Activated CD4-positive, alpha-beta T cell treated with anti-CD3 and anti-CD28 coated beads, Interleukin-2, amount 50 U/mL, for 1 hour (primary cell): ENCODE results near the gene DDHD1.
"Not testable (repeated sequence)": the region's sequence is repeated elsewhere in the genome, so short reads cannot be mapped to it uniquely, and the experiment has no call there.

Experiments
- DNase-seq: peaks from one replicate; pipeline ENCODE4 v3.0.0-alpha.2; 2020

DDHD1 gene

DNA sequence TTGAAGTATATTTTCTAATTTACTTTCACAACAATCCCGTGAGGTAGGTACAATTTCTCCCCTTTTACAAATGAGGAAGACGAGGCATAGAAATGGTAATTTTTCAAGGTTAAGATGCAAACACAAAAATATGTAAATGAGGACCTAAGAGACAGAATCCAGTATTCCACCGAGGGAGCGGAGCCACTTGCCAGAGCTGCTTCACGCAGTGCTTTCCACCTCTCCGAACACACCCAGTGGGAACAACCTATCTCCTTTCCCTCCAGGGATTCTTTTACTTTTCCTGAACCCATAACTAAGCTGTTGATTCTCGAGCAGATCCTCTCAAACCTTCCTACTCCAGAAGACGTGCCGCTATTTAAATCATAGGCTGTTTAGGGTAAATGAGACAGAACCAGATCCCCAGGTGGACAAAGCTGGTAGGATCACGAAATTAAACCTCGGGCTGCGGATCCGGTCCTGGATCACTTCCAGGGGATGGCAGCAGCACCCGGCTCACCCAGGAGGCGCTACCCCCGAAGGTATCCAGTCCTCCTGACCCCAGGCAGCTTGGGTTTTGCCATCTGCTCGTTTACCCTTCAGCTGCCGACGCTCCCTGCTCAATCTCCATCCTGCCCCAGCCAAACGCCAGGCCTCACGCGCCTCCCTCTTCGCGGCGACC is 1.5 kb downstream of the DDHD1 start:
- DNase-seq = peak; percentile 44

DNA sequence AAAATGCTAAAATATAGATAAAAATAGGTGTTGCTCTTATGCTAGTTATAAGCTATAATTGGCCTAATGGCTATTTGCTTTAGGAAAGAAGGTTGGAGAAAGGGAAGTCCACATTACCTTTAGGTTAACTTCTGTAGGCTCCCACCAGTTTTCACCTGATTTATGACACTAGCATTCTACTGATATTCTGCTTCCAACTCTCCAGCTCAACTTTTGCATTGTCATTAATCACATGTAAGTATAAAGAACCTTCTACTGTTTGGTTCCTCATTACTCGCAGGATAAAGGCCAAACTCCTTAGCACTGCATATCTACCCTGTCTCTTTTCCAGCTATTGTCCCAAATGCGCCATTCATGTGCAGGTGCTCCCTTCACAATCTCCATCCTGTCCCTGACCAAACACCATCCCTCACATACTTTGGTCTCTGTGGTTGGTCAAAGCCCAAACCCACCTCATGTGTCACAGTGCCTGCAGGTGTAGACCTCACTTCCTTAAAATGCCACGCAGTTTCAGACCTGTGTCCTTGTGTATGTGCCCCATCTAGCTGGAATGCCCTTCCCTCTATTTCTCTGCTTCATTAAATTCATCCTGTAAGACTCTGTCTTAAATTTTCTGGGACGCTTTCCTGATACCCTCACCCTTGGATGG is 3.3 kb downstream of the DDHD1 start:
- no peak for DNase-seq

DNA sequence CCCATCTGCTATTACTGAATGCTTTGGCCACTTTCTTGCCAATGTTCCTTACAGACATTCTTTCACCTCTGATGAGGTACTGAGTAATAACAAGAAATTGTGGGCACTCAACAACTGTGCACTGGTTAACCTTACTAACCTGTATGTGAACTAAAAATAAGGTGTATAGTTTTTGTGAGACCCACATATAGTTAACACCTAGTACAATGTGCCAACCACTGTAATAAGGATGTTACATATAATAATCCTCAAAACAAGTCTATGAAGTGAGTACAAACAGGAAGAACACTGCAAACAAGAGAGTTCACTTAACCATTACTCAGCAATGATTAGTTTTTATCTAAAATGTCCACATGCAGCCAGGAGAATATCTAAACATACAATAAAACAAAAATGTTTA is 4.5 kb downstream of the DDHD1 start:
- DNase-seq = no peak

DNA sequence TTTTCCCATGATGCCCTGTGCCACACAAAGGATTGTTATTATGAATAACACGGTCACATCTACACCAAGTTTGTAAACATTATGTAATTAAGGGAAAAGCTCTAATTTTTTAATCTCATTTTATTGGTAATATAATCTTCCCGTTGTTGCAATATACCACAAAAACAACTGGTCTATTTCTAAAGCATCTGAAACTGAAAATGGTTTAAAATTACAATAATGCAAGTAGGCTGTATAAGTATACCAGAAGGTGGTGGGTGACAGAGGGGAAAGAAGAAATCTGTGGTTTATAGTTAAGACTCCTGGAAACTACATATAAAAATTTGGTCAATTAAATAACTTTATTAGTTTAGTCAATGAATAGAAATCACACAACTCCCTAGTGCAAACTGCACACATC is 5.2 kb downstream of the DDHD1 start:
- no peak for DNase-seq

DNA sequence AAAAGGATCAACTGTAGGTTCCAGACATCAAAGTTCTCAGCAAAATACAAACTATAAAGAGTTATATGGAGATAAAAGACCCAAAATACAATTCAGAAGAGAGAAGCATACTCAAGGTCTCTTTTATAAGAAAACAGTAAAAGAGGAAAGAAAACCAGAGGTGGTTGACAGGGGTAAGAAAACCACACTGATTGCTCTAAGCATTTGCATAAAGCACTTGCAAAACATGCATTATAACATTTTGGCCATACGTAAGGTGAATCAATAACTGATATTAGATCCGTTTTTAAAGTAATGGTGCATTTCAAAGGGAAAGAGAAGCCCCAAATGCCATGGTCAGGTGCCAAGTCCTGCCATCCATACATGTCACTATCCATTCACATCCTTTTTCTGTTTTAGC is 5.9 kb downstream of the DDHD1 start:
- DNase-seq = no peak

DNA sequence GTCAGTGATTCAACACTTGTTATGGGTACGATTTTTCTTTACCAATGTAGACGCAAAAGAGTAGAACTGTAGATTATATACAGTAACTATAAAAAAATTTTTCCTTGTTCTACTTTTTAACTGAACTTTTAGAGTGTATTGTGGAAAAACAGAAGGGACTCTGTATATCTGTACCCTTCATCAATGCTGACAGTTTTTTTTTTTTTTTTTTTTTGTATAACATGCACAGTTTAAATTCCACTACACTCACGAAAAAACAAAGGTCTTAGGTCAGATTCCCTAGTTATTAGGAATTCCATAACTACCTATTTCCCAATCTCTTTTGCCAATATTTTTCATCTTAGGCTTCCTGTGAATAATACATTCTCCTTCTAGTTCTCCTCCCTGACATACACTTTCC is 6.4 kb downstream of the DDHD1 start:
- DNase-seq = no peak

DNA sequence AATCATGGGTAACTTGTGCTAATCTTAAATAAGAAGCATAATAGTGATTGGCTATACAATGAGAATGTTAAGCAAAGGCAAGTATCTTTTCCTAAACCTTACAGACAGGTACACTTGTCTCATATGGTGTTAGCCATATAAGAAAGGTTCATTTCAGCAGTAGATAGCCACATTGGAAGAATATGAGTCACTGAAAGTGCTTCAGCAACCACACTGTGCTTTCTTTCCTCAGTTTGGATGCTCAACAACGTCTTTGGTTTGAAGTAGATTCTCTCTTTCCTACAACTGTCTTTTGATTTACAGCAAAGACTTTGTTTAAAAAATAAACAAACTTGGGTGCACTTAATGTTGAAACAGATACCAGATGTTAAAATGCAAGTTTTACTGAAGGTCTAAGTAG is 8.9 kb downstream of the DDHD1 start:
- DNase-seq = no peak

DNA sequence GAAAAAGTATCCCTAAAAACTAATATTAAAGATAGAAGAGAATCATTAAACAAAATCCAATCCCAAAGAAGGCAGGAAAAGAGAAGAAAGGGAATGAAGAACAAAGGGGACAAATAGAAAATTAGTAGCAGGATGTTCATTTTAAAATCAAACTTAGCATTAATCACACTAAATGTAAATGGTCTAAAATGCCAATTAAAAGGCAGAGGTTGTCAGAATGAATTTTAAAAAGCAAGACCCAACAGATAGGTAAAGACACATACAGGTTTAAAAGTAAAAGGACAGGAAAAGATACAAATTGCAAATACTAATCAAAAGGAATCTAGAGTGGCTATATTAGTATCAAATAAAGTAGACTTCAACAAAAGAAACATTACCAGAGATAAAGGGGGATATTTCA is 12.5 kb downstream of the DDHD1 start:
- DNase-seq = no peak

DNA sequence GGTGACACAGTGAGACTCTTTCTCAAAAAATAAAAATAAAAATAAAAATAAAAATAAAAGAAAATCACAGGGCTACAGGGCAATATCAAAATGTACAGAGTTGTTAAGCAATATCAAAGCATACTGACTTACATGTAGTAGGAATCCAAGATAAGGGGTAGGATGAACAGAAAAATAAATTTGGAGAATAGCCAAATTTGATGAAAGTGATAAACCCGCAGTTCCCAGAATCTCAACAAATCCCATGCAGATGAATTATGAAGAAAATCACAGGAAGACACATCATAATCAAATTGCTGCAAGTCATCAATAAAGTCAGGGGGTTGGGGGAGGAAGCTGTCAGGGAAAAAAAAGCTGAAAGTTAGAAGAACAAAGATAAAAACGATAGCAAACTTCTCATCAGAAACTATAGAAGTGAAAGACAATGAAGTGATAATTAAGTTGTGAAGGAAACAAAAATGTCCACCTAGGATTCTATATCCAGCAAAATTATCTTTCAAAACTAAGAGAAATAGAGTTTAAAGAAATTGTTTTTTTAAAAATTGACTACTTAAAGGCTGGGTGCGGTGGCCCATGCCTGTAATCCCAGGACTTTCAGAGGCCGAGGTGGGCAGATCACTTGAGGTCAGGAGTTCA is 15.4 kb downstream of the DDHD1 start:
- DNase-seq = no peak

DNA sequence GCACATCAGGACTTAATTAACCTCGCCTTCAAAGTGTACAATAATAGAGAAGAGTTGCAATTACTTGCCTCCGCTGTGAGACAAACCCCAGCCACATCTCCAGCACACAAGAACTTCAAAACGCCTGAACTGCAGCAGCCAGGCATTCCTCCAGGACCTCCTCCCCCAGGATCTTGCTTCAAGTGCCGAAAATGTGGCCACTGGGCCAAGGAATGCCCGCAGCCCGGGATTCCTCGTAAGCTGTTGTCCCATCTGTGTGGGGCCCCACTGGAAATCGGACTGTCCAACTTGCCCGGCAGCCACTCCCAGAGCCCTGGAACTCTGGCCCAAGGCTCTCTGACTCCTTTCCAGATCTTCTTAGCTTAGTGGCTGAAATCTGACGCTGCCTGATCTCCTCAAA is 22.6 kb downstream of the DDHD1 start:
- DNase-seq = not testable (repeated sequence)

DNA sequence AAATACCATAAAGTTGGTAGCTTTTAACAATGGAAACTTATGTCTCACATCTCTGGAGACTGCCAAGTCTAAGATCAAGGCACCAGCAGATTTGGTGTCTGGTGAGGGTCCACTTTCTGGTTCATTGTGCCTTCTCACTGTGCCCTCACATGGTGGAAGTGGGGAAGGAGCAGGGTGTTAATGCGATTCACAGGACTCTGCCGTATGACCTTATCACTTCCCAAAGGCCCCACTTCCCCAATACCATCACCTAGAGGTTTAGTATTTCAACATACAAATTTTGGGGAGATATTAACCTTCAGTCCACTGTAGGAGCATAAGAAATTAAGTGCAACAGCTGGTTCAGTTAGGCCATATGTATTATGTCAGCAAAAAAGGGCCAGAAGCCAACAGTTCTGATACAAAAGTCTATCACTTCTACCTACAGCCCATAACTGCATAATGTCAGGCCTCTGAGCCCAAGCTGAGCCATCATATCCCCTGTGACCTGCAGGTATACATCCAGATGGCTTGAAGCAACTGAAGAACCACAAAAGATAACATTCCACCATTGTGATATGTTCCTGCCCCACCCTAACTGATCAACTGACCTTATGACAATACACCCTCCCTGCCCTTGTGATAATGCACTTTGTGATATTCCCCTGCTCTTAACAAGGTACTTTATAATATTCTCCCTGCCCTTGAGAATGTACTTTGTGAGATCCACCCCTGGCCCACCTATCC is 24.7 kb downstream of the DDHD1 start:
- DNase-seq = no peak

DNA sequence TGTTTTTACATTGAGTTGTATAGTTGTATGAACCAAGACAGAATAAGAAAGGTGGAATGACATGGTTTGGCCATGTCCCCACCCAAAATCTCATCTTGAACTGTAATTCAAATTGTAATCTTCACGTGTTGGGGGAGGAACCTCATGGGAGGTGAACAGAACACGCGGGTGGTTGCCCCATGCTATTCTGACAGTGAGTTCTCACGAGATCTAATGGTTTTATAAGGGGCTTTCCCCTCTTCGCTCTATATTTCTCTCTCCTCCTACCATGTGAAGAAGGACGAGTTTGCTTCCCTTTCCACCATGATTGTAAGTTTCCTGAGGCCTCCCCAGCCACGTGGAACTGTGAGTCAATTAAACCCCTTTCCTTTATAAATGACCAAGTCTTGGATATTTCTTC is 25.3 kb downstream of the DDHD1 start:
- DNase-seq = no peak

DNA sequence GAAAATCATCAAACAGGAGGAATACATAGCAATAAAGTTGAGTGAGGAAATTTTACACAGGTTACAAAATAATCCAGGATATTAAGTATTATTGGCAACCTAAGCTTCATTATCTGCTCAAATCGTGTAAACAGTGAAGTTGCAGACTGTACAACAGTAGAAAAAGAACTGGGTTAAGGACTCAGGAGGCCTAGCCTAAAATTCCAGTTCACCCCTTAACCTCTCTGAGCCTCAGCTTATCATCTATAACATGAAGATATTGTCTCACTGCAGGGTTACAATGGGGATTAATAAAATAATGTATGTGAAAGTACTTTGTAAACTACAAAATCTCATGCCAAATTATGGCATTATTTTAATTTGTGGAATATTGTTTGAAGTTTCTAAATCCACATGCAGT is 26.0 kb downstream of the DDHD1 start:
- no peak for DNase-seq

DNA sequence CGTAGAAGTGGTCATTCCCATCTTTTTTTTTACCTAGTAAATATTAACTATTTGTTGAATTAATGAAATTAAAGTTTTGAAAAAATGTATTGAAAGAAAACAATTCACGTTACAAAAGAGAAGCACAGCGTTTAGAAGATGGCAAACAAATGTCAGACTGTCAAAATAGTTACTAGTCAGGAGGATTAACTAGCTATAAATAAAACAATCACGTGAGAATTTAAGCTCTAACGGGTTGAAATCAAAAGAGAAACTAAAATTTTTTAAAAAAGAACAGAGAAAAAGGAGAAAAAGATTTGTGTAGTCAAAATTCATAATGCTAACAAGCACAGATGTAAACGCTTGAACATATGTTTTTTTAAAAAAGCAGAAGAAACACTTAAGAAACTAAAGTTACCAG is 26.4 kb downstream of the DDHD1 start:
- DNase-seq = no peak

DNA sequence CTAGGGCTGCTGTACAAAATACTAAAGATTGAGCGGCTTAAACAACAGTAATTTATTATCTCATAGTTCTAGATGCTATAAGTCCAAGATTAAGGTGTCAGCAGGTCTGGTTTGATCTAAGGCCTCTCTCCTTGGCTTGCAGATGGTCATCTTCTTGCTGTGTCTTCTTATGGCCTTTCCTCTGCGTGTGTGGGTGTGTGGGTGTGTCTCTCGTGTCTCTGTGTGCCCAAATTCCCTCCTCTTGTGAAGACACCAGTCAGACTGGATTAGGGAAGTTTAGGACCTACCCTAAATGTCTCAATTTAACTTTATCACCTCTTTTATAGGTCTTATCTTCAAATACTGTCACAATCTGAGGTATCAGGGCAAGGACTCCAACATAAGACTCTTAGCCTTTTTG is 28.3 kb downstream of the DDHD1 start:
- DNase-seq = no peak

DNA sequence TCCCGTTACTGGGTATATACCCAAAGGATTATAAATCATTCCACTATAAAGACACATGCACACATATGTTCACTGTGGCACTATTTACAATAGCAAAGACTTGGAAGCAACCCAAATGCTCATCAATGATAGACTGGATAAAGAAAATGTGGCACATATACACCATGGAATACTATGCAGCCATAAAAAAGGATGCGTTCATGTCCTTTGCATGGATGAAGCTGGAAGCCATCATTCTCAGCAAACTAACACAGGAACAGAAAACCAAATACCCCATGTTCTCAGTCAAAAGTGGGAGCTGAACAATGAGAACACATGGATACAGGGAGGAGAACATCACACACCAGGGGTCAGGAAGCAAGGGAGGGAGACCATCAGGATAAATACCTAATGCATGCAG is 31.7 kb downstream of the DDHD1 start:
- DNase-seq = not testable (repeated sequence)

DNA sequence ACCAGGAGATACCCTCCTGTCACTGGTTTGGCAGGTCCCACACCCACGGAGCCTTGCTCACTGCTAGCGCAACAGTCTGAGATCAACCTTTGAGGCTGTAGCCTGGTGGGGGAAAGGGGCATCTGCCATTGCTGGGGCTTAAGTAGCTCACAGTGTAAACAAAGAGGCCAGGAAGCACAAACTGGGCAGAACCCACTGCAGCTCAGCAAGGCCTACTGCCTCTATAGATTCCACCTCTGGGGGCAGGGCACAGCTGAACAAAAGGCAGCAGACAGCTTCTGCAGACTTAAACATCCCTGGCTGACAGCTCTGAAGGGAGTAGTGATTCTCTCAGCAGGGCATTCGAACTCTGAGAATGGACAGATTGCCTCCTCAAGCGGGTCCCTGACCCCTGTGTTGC is 35.6 kb downstream of the DDHD1 start:
- DNase-seq = not testable (repeated sequence)

DNA sequence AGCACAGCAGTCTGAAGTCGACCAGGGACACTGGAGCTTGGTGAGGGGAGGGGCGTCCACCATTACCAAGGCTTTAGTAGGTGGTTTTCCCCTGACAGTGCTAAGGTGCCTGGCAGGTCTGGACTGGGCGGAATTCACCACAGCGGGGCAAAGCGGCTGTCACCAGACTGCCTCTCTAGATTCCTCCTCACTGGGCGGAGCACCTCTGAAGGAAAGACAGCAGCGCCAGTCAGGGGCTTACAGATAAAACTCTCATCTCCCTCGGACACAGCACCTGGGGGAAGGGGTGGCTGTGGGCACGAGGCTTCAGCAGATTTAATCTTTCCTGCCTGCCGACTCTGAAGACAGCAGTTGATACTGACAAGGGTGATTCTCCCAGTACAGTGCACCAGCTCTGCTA is 39.1 kb downstream of the DDHD1 start:
- DNase-seq = no peak

DNA sequence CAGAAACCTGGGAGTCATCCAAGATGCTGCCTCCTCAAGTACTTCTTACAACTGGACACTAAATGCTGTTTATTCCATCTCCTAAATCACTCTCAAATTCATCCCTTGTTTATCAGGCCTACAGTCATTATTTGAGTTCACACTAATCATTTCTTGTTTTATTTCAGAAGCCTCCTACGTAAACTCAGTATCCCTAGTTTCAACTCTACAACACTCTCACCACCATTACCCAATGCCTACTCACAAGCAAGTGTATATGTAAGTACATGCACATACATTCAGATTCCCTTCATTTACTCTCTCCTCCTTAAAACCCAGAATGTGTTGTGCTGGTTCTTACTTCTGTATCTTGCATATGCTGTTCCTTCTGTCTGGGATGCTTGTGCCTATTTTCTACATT is 43.0 kb downstream of the DDHD1 start:
- DNase-seq = no peak

DNA sequence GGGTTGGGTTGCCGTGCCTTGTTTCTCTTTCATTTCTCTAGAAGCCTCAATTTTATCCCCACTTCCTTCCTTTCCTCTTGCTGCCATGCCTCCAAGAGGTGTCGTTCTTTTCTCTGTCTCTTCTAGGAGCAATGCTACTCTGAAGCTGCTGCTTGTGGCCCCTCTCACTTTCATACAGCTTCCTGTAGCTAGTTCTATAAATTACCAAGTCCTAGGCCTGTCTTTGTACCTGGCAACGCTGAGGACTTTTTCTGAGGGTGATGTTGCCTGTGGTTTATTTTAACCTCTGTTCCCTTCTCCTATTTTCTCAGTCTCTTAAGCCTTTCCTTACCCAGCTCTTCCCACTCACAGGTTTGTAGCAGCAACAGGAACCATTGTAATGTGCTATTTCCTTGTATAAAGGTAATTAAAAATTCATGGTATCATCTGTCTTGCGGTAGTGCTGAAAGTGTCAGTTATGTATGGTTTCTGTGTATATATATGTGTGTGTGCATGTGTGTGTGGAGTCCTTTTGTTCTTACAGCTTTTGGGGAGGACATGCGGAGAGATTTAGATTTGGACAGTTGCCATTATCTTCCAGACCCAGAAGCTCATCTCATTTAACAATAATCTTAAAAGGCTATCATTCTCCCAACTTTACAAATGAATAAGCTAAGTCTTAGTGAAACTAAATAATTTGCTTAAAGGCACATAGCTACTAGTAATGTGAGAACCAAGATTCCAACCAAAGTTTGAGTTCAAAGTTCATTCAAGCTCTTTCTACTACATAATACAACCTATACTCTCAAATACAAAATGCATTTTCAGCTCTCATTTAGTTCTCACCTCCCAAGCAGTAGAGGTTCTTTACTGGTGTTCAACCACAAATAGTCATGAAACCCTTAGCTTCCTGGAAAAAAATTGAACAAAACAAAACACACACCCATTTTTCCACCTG is 43.8 kb downstream of the DDHD1 start:
- DNase-seq = peak; percentile 24

DNA sequence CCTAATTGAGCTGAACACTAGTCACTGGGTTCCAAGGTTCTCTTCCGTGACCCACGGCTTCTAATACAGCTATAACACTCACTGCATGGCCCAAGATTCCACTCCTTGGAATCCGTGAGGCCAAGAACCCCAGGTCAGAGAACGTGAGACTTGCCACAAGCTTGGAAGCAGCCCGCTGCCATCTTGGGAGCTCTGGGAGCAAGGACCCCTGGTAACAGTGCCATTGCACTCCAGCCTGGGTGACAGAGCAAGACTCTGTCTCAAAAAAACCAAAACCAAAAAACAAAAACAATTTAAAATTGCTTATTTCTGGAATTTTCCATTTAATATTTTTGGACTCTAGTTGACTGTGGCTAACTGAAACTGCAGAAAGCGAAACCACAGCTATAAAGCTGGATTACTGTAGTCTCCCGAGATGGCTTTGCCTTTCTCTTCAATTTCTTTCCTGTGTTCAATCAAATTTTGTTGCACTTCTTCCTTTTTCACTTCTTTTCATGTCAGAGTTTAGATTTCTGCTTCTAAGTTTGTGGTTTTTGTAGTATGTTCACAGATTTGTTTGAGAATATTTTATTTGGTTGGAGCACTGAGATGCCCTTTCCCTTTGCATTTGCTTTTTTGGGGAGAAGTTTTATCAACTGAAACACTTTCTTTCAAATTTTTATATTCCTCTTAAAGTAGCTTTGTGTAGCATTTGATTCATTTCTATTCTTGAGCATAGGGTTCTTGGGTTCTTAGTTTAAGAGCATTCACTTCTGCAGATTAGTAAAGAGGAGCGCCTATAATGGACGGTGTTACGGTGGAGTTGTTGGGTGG is 44.6 kb downstream of the DDHD1 start:
- DNase-seq = no peak

DNA sequence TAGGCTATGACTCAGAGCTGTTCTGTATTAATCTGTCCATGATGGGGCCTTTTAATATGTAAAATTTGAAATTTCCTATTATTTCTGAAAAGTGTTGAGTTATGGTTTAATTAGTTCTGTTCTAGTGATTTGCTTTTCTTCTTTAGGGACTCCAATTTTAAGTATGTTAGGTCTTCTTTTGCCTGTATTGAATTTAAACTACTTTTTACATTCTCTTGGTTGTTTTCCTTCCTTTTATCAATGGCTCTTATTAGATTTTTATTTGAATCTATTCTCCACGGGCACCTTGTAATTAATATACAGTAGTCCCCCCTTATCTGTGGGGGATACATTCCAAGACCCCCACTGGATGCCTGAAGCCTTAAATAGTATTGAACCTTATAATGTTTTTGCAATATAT is 46.4 kb downstream of the DDHD1 start:
- no peak for DNase-seq
